GM19035 (cell line): Measurements from ENCODE around the gene NMRK1.

Source experiments
- ATAC-seq: cut with Tn5 transposase; IDR thresholded peaks from one replicate; pipeline ENCODE4 v1.9.1; 2021; ENCODE audit not compliant: unreplicated experiment

Gene NMRK1

GRCh38 chr9:75087824-75088645 is at the start of gene NMRK1, which contains the start of gene OSTF1:
TSS of gene NMRK1 (minus strand) at chr9:75088155. CDS start at chr9:75083115, 5,040 bp downstream.
TSS of gene OSTF1 (plus strand) at chr9:75088514. CDS start at chr9:75088693, 179 bp downstream.
- peak; percentile 83 for ATAC-seq

DNA sequence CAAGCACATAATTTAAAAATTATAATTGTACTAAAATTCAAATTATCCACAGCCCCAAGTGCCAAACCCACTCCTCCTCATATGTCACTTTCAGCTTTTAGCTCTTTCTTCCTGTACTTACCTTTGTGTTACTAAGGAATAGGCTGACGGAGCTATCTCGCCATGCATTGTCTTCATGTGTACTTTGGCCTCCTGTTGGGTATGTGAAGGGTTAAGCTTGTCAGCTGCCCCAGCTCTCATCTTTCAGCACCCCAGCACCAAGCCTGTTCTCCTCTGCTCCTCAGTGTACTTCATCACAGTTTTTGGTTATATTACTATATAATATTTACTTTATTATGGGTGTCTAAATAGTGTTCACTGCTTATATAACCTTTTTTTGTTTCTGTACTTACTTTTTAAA is 46.5 kb upstream of the NMRK1 start:
- ATAC-seq, result no peak

GRCh38 chr9:75133396-75133795 is 45.4 kb upstream of the NMRK1 start:
- ATAC-seq, result no peak

GRCh38 chr9:75132244-75132643 is 44.3 kb upstream of the NMRK1 start:
- ATAC-seq, result no peak

- no peak for ATAC-seq
These were observed 43.7 kb upstream of the NMRK1 start for GRCh38 chr9:75131700-75132099.

GRCh38 chr9:75130621-75131230 is 42.8 kb upstream of the NMRK1 start:
- ATAC-seq, result no peak

DNA sequence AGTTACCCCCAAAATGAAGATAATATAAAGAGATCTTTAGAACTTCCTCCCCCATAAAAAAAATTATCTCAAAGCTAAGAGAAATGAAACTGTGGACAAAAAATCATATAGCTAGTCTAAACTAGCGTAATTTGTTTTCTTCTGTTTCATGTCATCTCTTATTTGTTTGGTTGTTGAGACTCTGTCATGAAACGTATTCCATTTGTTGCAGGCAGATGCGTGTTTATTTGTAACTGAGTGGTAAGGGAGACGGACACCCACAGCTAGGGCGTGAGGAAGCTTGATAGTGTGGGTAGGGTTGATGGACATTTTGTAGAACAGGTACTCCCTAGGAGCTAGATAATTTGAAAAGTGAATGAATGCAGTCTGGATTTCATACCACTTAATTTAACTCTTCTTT is 42.2 kb upstream of the NMRK1 start:
- ATAC-seq, result no peak

- no peak for ATAC-seq
These were observed 40.6 kb upstream of the NMRK1 start for GRCh38 chr9:75128535-75128934.

DNA sequence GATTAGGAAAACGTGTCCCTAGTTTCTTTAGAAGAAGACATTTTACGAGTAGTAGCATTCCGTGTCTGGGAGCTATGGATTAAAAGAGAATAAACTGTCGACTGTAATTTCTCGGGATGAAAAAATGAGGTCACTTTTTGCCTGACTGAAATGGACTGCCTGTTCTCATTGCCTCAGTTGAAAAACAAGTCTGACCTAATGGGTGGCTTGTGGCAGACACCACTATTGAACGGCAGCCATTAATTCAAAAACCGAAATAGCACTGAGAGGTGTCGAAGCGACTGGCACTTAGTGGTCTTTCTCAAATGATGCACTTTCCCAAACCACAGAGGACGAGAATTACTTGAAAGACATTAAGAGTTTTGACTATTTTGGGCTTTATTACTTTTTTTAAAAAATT is 35.7 kb upstream of the NMRK1 start:
- no peak for ATAC-seq

- no peak for ATAC-seq
These were observed 34.1 kb upstream of the NMRK1 start for GRCh38 chr9:75121914-75122558.

DNA sequence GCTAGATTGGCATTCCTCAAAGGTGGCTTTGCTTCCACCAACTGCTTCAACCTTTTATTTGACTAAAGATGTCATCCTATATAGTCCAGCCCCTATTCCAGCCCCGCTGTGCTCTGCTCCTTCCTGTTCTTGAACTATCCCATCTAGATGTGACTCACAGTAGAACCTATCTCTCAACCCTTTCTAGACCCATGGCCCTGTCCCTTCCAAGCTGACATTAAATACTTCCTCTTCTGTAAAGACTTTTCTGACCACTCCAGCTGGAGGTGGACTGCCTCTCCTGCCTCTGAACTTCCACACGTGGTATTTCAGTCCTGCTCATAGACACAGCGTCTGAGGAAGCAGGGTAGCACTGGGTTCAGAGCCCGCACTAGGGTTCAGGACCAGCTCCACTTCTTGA is 32.7 kb upstream of the NMRK1 start:
- no peak for ATAC-seq

DNA sequence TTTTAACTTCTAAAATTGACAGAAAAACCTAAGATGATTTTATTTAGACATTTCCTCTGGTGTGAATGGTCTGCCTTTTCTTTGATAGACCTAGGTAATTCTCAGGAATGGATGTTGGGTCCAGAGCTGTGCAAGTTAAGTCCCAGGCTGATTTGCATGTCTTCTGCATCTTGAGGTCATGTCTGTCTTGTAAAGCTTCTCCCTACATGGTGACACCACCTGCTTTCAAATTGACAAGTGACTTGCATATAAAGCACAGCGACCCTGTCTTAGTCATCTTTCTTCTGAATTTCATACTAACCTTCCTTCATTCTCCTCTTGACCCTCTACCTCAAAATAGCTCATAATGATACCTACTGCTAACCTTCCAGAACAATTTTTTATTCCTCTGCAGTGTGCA is 29.6 kb upstream of the NMRK1 start:
- ATAC-seq, result no peak

GRCh38 chr9:75116306-75116705 is 28.4 kb upstream of the NMRK1 start:
- ATAC-seq, result no peak

- no peak for ATAC-seq
These were observed 24.8 kb upstream of the NMRK1 start for GRCh38 chr9:75112789-75113188.

- no peak for ATAC-seq
These were observed 23.2 kb upstream of the NMRK1 start for GRCh38 chr9:75111019-75111622.

- ATAC-seq, result no peak
These were observed 21.4 kb upstream of the NMRK1 start for GRCh38 chr9:75109210-75109839.

- ATAC-seq, result no peak
These were observed 20.6 kb upstream of the NMRK1 start for GRCh38 chr9:75108571-75108970.

- no peak for ATAC-seq
These were observed 18.9 kb upstream of the NMRK1 start for GRCh38 chr9:75106857-75107256.

DNA sequence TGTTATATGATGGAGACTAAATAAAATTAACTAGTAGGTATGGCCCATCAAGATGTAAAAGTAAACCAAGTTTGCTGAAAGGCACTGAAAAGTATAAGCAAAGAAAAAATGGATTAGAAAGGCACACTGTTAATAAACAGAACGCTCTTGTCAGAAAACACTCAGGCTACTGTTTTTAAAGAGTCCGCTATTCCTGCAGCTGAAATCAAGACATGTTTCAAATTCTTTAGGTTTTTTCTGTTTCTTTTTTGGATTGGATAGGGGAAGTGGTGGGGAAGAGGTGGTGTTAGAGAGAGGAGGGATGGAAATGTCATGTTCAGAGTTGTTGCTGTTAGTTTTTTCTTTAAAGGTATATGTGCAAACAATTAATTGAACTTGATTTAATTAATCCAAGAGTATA is 17.9 kb upstream of the NMRK1 start:
- ATAC-seq, result no peak

GRCh38 chr9:75105019-75105540 is 17.1 kb upstream of the NMRK1 start:
- ATAC-seq, result no peak

DNA sequence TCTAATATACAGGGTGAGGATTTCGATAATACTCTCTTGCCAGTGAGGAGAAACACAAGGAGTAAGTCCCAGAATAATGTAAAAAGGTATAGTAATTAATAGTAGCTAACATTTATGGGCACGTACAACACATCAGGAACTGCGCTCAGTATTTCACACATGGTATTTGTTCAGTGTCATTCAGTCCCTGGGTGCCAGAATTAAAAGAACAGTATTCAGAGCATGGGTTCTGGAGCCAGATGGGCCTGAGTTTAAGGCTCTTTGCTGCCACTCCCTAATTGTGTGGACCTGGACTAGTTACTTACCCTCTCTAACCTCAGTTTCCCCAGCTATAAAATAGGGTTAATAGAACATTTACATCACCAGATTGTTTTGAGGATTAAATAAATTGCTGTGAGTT is 16.7 kb upstream of the NMRK1 start:
- ATAC-seq, result no peak
